ENCODE measurements around the gene STAMBPL1. TPM values are rescaled to one million over a fixed set of nuclear protein-coding genes. Genes with fewer than 3 reads are reported as not detected.

Gene STAMBPL1
- total RNA-seq (2022; extraction: Qiagen RNA extraction) = 27.9 to 32.1 TPM (median 30.0 TPM) in 5 replicates

DNA sequence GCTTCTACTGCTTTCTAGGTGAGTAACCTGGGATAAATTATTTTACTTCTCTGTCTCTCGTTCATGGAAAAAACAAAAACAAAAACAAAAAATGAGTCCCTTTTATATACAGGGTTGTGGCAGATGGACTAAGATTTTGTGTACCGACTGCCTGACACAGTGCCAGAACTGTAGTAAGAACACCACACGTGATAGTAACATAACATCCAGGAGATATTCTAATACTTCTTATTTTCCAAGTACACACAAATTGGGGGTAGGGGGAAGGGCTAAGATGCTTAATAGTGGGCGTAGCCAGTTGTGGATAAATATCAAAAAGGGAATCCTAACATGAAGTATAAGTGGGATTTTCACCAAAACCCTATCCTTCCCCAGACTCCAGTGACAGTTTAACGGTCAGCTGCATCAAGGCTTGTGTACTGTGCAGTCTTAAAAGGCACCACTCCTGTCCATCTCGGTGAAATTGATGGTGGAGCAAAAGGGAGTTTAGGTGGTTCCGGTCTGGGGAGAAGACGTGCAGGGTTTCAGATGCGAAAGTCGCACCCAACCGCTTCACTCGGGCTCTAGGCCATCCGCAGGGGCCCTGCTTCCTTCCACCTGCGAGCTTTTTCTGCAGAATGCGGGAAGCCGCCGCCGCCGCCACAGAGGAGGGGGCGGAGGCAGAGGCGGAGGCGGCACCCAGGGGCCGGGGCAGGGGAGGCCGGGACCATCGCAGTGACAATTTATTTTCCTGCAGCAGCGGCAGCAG lies at the start of gene STAMBPL1:
Gene STAMBPL1, plus strand, starts transcription at position 712 of the 748 bp plus-strand sequence. CDS start 21,464 bp downstream, outside the sequence.

DNA sequence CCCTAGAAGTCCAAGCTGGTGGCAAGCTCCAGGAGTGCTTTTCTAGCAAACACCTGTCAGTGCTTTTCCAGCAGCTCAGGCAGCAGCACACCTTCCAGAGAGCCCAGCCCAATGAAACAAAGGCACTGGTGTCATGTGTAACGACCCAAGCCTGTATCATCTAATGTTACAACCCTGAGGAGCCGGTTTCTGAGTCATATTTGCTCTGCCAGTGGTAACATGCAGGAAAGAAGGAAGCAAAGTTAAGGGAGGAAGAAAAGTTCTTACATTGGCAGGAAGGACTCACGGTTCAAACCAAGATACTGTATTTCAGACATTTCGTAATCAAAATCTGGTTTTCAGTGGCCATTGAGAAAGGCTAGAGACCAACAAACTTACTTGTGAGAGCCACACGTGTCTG lies 28.3 kb upstream of the STAMBPL1 start, which contains the start of gene ANKRD22:
Gene ANKRD22, minus strand, starts transcription at position 139 of the 400 bp plus-strand sequence. CDS start 237 bp downstream, outside the sequence.

GRCh38 chr10:88952647-88953111 lies 72.6 kb downstream of the STAMBPL1 start, which contains the start of gene ACTA2:
Gene ACTA2, minus strand, starts transcription at chr10:88952773. Its CDS starts 3,843 bp downstream, at chr10:88948930.

Other genes with a start within 250 kb of the STAMBPL1 start
- gene LIPF, start 215.8 kb upstream of the STAMBPL1 start, total RNA-seq (2022; extraction: Qiagen RNA extraction) = not detected in 5 replicates
- gene LIPK, start 174.0 kb upstream of the STAMBPL1 start, total RNA-seq (2022; extraction: Qiagen RNA extraction) = not detected in 5 replicates
- gene LIPN, start 120.2 kb upstream of the STAMBPL1 start, total RNA-seq (2022; extraction: Qiagen RNA extraction) = not detected in 5 replicates
- not detected in 5 replicates for gene LIPM, start 77.5 kb upstream of the STAMBPL1 start, total RNA-seq (2022; extraction: Qiagen RNA extraction)
- 0.22 to 0.35 TPM (median 0.30 TPM) in 5 replicates for gene ANKRD22, start 28.4 kb upstream of the STAMBPL1 start, total RNA-seq (2022; extraction: Qiagen RNA extraction)
- 16.9 to 20.8 TPM (median 18.2 TPM) in 5 replicates for gene ACTA2, start 72.5 kb downstream of the STAMBPL1 start, total RNA-seq (2022; extraction: Qiagen RNA extraction)
- 28.4 to 35.6 TPM (median 29.9 TPM) in 5 replicates for gene FAS, start 110.6 kb downstream of the STAMBPL1 start, total RNA-seq (2022; extraction: Qiagen RNA extraction)